Glutamatergic neuron (in vitro differentiated cells): ENCODE measurements around the gene ALDH1B1. TPM values are rescaled to one million over a fixed set of nuclear protein-coding genes. Genes with fewer than 3 reads are reported as not detected.

Source experiments
- DNase-seq: peaks from one replicate; pipeline ENCODE4 v3.0.0; 2022
- H3K27ac Mint-ChIP-seq: one replicate; pipeline ENCODE4 v1.8.0; 2020; ENCODE audit warnings: mild to moderate bottlenecking, mixed read lengths, inconsistent platforms; ENCODE audit not compliant: unreplicated experiment
- H3K27me3 Mint-ChIP-seq: one replicate; pipeline ENCODE4 v1.8.0; 2020; ENCODE audit warnings: mild to moderate bottlenecking, moderate library complexity, mixed read lengths, inconsistent platforms; ENCODE audit not compliant: unreplicated experiment
- H3K36me3 Mint-ChIP-seq: one replicate; pipeline ENCODE4 v1.8.0; 2020; ENCODE audit warnings: mild to moderate bottlenecking, mixed read lengths, inconsistent platforms; ENCODE audit not compliant: unreplicated experiment
- H3K4me1 Mint-ChIP-seq: one replicate; pipeline ENCODE4 v1.8.0; 2020; ENCODE audit warnings: mild to moderate bottlenecking, low read depth, mixed read lengths, inconsistent platforms; ENCODE audit not compliant: unreplicated experiment
- H3K4me3 Mint-ChIP-seq: one replicate; pipeline ENCODE4 v1.8.0; 2020; ENCODE audit warnings: mild to moderate bottlenecking, mixed read lengths, inconsistent platforms; ENCODE audit not compliant: unreplicated experiment
- H3K9me3 Mint-ChIP-seq: one replicate; pipeline ENCODE4 v1.8.0; 2020; ENCODE audit warnings: mild to moderate bottlenecking, moderate library complexity, mixed read lengths, inconsistent platforms; ENCODE audit not compliant: unreplicated experiment
- total RNA-seq: library from RNA; stranded (reverse); fragmentation: NEBNext Ultra II Directional; extraction: Animal tissue kit (Norgen Biotek cat#: 25700); gene quantifications from one replicate; pipeline ENCODE4 v1.2.1, GENCODE V29; 2021; ENCODE audit not compliant: unreplicated experiment
- TF ChIP-seq, protein P1 (sequence below): fragments of 200-600 bp; sonication (generic); IDR thresholded peaks from one replicate; pipeline ENCODE4 v1.5.0; 2021; ENCODE audit not compliant: partially characterized antibody, unreplicated experiment

ALDH1B1 gene
- total RNA-seq, 1 donor from 2014 or later, result 15.3 TPM

DNA sequence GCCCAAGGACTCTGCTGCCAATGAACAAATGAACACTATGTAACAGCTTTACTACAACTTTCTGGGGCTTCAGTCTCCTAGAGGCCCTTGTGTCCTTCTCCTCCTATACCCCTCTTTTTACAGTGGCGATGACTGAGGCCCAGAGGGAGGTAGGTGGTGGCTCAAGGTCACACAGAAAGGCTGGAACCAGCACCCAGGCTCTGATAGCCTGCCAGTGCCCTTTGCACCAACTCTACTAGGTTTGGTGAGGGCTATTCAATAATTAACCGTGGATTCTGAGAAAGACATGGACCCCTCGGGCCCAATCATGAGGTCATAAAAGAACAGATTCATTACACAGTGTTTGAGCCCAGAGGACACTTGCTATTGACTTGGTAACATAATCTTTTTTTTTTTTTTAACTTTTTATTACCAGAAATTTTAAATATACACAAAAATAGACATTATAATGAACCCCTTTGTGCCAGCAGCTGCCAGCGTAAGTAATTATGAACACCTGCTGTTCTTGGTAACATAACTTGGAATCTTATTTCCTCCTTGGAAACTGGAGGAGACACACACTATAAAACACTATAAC is 6.1 kb upstream of the ALDH1B1 start:
- H3K27me3 Mint-ChIP-seq, result no peaks in the 10 kb centered on the region
- no peak overlapping the region for H3K4me3 Mint-ChIP-seq
- TF ChIP-seq, protein P1, sequence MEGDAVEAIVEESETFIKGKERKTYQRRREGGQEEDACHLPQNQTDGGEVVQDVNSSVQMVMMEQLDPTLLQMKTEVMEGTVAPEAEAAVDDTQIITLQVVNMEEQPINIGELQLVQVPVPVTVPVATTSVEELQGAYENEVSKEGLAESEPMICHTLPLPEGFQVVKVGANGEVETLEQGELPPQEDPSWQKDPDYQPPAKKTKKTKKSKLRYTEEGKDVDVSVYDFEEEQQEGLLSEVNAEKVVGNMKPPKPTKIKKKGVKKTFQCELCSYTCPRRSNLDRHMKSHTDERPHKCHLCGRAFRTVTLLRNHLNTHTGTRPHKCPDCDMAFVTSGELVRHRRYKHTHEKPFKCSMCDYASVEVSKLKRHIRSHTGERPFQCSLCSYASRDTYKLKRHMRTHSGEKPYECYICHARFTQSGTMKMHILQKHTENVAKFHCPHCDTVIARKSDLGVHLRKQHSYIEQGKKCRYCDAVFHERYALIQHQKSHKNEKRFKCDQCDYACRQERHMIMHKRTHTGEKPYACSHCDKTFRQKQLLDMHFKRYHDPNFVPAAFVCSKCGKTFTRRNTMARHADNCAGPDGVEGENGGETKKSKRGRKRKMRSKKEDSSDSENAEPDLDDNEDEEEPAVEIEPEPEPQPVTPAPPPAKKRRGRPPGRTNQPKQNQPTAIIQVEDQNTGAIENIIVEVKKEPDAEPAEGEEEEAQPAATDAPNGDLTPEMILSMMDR, result no peak
- H3K4me1 Mint-ChIP-seq, result no peaks in the 10 kb centered on the region
- peaks cover 19% of the 10 kb centered on the region for H3K36me3 Mint-ChIP-seq
- H3K27ac Mint-ChIP-seq, result no peak overlapping the region
- peaks cover 12% of the 10 kb centered on the region for H3K9me3 Mint-ChIP-seq
- DNase-seq, result no peak

DNA sequence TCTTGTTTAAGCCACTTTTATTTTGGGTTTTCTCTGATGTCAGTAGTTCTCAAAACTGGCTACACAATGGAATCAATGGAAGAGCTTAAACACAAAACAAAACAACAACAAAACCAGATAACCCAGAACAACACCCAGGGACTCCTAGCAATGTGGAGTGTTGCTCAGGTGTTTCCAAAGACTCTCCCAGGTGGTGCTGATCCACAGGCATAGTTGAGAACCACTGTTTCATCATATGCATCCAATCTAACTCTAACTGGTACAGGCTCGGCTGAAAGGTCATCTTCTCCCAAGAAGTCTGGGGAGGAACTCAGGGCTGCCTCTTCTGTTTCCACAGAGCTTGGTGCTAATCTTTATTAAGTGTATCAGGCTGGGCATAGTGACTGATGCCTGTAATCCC is 5.4 kb upstream of the ALDH1B1 start:
- peaks cover 1% of the 10 kb centered on the region for H3K27me3 Mint-ChIP-seq
- TF ChIP-seq, protein P1, result no peak
- DNase-seq, result no peak
- H3K4me3 Mint-ChIP-seq, result no peak overlapping the region
- H3K36me3 Mint-ChIP-seq, result peaks cover 19% of the 10 kb centered on the region
- no peak overlapping the region for H3K27ac Mint-ChIP-seq
- H3K9me3 Mint-ChIP-seq, result peaks cover 13% of the 10 kb centered on the region
- H3K4me1 Mint-ChIP-seq, result no peaks in the 10 kb centered on the region

- Mint-ChIP-seq H3K36me3 (peaks cover 19% of the 10 kb centered on the region), H3K4me1 (no peaks in the 10 kb centered on the region), H3K4me3 (no peak overlapping the region), H3K27ac (no peak overlapping the region), H3K9me3 (peaks cover 14% of the 10 kb centered on the region), H3K27me3 (peaks cover 2% of the 10 kb centered on the region)
- no peak for DNase-seq
- TF ChIP-seq, protein P1, result no peak
Observed at GRCh38 chr9:38387751-38388150, 4.8 kb upstream of the ALDH1B1 start.

GRCh38 chr9:38388283-38389223 is 3.9 kb upstream of the ALDH1B1 start:
- Mint-ChIP-seq H3K36me3 (peaks cover 19% of the 10 kb centered on the region), H3K27me3 (peaks cover 4% of the 10 kb centered on the region), H3K4me1 (no peaks in the 10 kb centered on the region), H3K27ac (no peak overlapping the region), H3K4me3 (no peak overlapping the region), H3K9me3 (peaks cover 14% of the 10 kb centered on the region)
- TF ChIP-seq, protein P1, result no peak
- no peak for DNase-seq

DNA sequence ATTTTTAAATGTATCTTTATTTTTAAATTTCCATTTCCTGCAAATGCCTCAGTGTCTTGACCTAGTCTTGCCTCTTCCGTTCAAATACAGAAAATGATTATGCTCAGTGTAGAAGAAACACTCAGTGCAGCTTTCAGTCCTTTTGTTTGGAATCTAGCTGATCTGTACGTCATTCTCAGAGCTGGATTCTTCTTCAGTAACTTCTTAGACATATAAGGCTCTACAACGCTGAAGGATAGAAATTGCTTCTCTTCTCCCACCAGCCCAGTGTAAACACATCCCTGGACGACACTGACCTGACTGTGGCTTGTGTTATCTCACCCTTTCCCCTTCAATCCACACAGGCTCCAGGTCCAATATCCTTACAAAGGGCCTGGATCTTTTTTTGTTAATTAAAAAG is 3.2 kb upstream of the ALDH1B1 start:
- Mint-ChIP-seq H3K4me1 (no peaks in the 10 kb centered on the region), H3K27ac (no peak overlapping the region)
- DNase-seq, result no peak

More for the DNA sequence above, 3.2 kb upstream of the ALDH1B1 start:
- Mint-ChIP-seq H3K27me3 (peaks cover 4% of the 10 kb centered on the region), H3K9me3 (peaks cover 10% of the 10 kb centered on the region), H3K4me3 (no peak overlapping the region), H3K36me3 (peaks cover 18% of the 10 kb centered on the region)
- TF ChIP-seq, protein P1, result no peak
